ENCODE results near the gene MTFP1. TPM values are rescaled to one million over a fixed set of nuclear protein-coding genes. Genes with fewer than 3 reads are reported as not detected.

MTFP1 gene
- total and polyA plus RNA-seq, 9 donors, result 1.7 to 10.9 (median 6.3) TPM

GRCh38 chr22:30383061-30383460 is 42.5 kb upstream of the MTFP1 start:
- no peak for TF ChIP-seq EP300 (IDR thresholded peaks at IDR 0.05)
- TF ChIP-seq POLR2A (IDR thresholded peaks at IDR 0.05), result no peak
- no peak for TF ChIP-seq CTCF (IDR thresholded peaks at IDR 0.05)
- H3K36me3 ChIP-seq, result no peaks in the 10 kb centered on the region
- peaks cover 4% of the 10 kb centered on the region for H3K4me1 ChIP-seq (ENCODE audit: insufficient read depth)
- H3K27ac ChIP-seq, result no peak overlapping the region
- DNase-seq, result no peak
- intact Hi-C loops (cut with DNase I), result loop anchor here in 2 of 4 donors (5.0 to 10.0 kb wide), 2 partner anchors 116 to 278 kb away; partner anchors contain the start of gene OSM (in 1 of the 2)
- WGBS, 3 donors, result 54 to 91% (median 83%) methylated on average over 1 to 3 of the region's 3 CpGs
- no peaks in the 10 kb centered on the region for H3K9me3 ChIP-seq
- no peak overlapping the region for H3K4me3 ChIP-seq
- no peaks in the 10 kb centered on the region for H3K27me3 ChIP-seq

- no peaks in the 10 kb centered on the region for H3K9me3 ChIP-seq
- H3K27ac ChIP-seq, result no peak overlapping the region
- H3K27me3 ChIP-seq, result no peaks in the 10 kb centered on the region
- intact Hi-C loops (cut with DNase I), result loop anchor here (2.0 to 10.0 kb wide), 7 partner anchors 29 to 281 kb away; partner anchors contain the start of genes CASTOR1 (in 2 of the 4), CCDC157 (in 1 of the 4) and SF3A1 (in 1 of the 4)
- TF ChIP-seq CTCF (IDR thresholded peaks at IDR 0.05) (no peak), EP300 (IDR thresholded peaks at IDR 0.05) (no peak), POLR2A (IDR thresholded peaks at IDR 0.05) (no peak)
- no peaks in the 10 kb centered on the region for H3K36me3 ChIP-seq
- WGBS, 3 donors, result 89 to 93% (median 90%) methylated on average over 10 of the region's 10 CpGs
- H3K4me3 ChIP-seq, result no peak overlapping the region
- DNase-seq, result no peak
- peaks cover 4% of the 10 kb centered on the region for H3K4me1 ChIP-seq (ENCODE audit: insufficient read depth)
These were observed 39.6 kb upstream of the MTFP1 start for GRCh38 chr22:30385942-30386341.

- 19 to 22% (median 21%) methylated on average over 10 of the region's 10 CpGs for WGBS, 3 donors
- Histone ChIP-seq H3K9me3 (no peaks in the 10 kb centered on the region), H3K4me3 (peak overlapping the region; percentile 50), H3K27ac (peak overlapping the region; percentile 35 to 61), H3K4me1 (ENCODE audit: insufficient read depth) (peaks cover 4% of the 10 kb centered on the region), H3K27me3 (no peaks in the 10 kb centered on the region), H3K36me3 (no peaks in the 10 kb centered on the region)
- intact Hi-C loops (cut with DNase I), result loop anchor here (2.0 to 10.0 kb wide), 7 partner anchors 30 to 282 kb away; partner anchors contain the start of genes CASTOR1 (in 2 of the 4), CCDC157 (in 1 of the 4) and SF3A1 (in 1 of the 4)
- TF ChIP-seq POLR2A (IDR thresholded peaks at IDR 0.05) (no peak), EP300 (IDR thresholded peaks at IDR 0.05) (no peak), CTCF (IDR thresholded peaks at IDR 0.05) (no peak)
- peak in 4 of 5 donors; percentile 38 to 65 (median 54) for DNase-seq
These were observed 39.0 kb upstream of the MTFP1 start for GRCh38 chr22:30386608-30386959.

- WGBS, 3 donors, result 2 to 3% (median 2%) methylated on average over 76 to 95 of the region's 95 CpGs
- H3K4me3 ChIP-seq, result peak within 1 kb of the TSS; percentile 50
- peak within 1 kb of the TSS; percentile 35 to 61 for H3K27ac ChIP-seq
- intact Hi-C loops (cut with DNase I), result loop anchor here (2.0 to 10.0 kb wide), 7 partner anchors 30 to 282 kb away; partner anchors contain the start of genes CASTOR1 (in 2 of the 4), CCDC157 (in 1 of the 4) and SF3A1 (in 1 of the 4)
- H3K4me1 ChIP-seq (ENCODE audit: insufficient read depth), result peaks cover 4% of the 10 kb centered on the region
- TF ChIP-seq POLR2A (IDR thresholded peaks at IDR 0.05), result no peak
- TF ChIP-seq CTCF (IDR thresholded peaks at IDR 0.05), result peak; percentile 87 to 97 (median 93)
- no peaks in the 10 kb centered on the region for H3K27me3 ChIP-seq
- DNase-seq, result peak; percentile 80 to 93 (median 87)
- no peaks in the 10 kb centered on the region for H3K9me3 ChIP-seq
- H3K36me3 ChIP-seq, result no peaks in the 10 kb centered on the region
These were observed 38.4 kb upstream of the MTFP1 start, which contains the start of gene RNF215 for GRCh38 chr22:30386960-30387827. Gene RNF215 (minus strand): TSS chr22:30387411. CDS start chr22:30387313, 98 bp downstream.
